ENCODE data around the gene CACNA2D2. TPM values are rescaled to one million over a fixed set of nuclear protein-coding genes. Genes with fewer than 3 reads are reported as not detected.

CACNA2D2 gene
- total and polyA plus RNA-seq, 2 of the 13 experiments (the other 11 are each of a cell fraction or from before 2014, with no cell fraction given): not detected

GRCh38 chr3:50358911-50359759 lies 144.3 kb downstream of the CACNA2D2 start, which contains the start of gene TMEM115 (continued):
- TF ChIP-seq, protein P1, sequence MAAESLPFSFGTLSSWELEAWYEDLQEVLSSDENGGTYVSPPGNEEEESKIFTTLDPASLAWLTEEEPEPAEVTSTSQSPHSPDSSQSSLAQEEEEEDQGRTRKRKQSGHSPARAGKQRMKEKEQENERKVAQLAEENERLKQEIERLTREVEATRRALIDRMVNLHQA (CRISPR knock-in tag; IDR thresholded peaks at IDR 0.05): no peak
- TF ChIP-seq, protein P2, sequence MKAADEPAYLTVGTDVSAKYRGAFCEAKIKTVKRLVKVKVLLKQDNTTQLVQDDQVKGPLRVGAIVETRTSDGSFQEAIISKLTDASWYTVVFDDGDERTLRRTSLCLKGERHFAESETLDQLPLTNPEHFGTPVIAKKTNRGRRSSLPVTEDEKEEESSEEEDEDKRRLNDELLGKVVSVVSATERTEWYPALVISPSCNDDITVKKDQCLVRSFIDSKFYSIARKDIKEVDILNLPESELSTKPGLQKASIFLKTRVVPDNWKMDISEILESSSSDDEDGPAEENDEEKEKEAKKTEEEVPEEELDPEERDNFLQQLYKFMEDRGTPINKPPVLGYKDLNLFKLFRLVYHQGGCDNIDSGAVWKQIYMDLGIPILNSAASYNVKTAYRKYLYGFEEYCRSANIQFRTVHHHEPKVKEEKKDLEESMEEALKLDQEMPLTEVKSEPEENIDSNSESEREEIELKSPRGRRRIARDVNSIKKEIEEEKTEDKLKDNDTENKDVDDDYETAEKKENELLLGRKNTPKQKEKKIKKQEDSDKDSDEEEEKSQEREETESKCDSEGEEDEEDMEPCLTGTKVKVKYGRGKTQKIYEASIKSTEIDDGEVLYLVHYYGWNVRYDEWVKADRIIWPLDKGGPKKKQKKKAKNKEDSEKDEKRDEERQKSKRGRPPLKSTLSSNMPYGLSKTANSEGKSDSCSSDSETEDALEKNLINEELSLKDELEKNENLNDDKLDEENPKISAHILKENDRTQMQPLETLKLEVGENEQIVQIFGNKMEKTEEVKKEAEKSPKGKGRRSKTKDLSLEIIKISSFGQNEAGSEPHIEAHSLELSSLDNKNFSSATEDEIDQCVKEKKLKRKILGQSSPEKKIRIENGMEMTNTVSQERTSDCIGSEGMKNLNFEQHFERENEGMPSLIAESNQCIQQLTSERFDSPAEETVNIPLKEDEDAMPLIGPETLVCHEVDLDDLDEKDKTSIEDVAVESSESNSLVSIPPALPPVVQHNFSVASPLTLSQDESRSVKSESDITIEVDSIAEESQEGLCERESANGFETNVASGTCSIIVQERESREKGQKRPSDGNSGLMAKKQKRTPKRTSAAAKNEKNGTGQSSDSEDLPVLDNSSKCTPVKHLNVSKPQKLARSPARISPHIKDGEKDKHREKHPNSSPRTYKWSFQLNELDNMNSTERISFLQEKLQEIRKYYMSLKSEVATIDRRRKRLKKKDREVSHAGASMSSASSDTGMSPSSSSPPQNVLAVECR (CRISPR knock-in tag; IDR thresholded peaks at IDR 0.05; ENCODE audit: borderline replicate concordance): peak; percentile 89
- TF ChIP-seq SKI (IDR thresholded peaks at IDR 0.05; ENCODE audit: partially characterized antibody): no peak

DNA sequence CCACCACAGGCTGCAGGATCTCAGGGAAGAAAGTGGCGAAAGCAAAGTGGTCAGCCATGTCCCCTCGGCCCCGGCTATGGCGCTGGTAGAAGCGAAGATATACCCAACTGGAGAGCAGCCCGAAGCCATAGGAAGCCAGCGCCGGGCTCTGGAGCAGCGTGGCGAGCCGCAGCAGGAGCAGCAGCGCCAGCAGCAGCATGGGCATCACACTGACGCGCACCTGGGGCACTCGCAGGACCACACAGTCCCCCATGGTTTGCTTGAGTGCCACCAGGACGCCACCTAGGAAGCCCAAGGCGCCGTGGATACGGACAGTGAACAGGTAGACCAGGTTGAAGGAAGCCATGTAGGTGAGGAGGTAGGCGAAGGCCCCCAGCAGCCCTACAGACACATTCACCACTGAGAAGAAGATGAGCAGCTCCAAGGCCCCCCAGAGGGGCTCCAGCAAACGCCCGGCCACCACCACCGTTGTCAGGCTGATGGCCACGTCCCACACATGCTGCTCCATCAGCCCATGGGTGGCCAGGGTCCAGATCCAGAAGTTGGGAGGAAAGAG lies 145.0 kb downstream of the CACNA2D2 start:
- no peak for FAIRE-seq
- Histone ChIP-seq H3K4me3 (replicated peaks in 1 of 3; ENCODE audit: insufficient read depth in 1 of 3, low read depth in 2 of 3, low read length in 3 of 3) (peak overlapping the region; percentile 76 to 91 (median 88)), H3K4me2 (ENCODE audit: low read depth, low read length) (peak overlapping the region; percentile 94), H4K20me1 (ENCODE audit: insufficient read depth, low read length) (peaks cover 25% of the 10 kb centered on the region), H3K27me3 (ENCODE audit: control insufficient read depth in 1 of 2, insufficient read depth in 2 of 2, low read length in 2 of 2) (peaks cover 2 to 9% of the 10 kb centered on the region in 2 experiments; a peak in 2 of 5 replicates), H3K27ac (ENCODE audit: extremely low read length, insufficient read depth, low read length) (peak overlapping the region; percentile 66), H3K79me2 (ENCODE audit: insufficient read depth, low read length) (peaks cover 39% of the 10 kb centered on the region), H3K4me1 (ENCODE audit: insufficient read depth, low read length) (peaks cover 37% of the 10 kb centered on the region), H3K9ac (ENCODE audit: insufficient read depth, low read depth, low read length) (peak overlapping the region; percentile 91), H2AFZ (ENCODE audit: low read length) (no peak overlapping the region), H3K36me3 (replicated peaks in 1 of 2; ENCODE audit: control insufficient read depth in 1 of 2, insufficient read depth in 2 of 2, low read length in 2 of 2) (peaks cover 9 to 27% of the 10 kb centered on the region in 2 experiments; a peak in 4 of 5 replicates), H3K9me3 (ENCODE audit: low read length) (no peaks in the 10 kb centered on the region)
- peak; percentile 13 for ATAC-seq
- CTCF ChIA-PET (ENCODE audit: low intra/inter-chr PET ratio, low total read pairs): no interaction called here
- no TSS peak for BruUV-seq (replicated peaks)
- intact Hi-C loops (cut with micrococcal nuclease; ENCODE audit: unreplicated experiment): no loop called here
- no peak for DNase-seq (ENCODE audit: low spot score)
- POLR2A ChIA-PET: interaction anchor here (1.2 kb wide), 1 partner anchor 8 kb away, joined by 10 read pairs; the partner anchor contains the start of genes CYB561D2 and NPRL2
- in situ Hi-C loops (cut with HindIII; ENCODE audit: extremely low pct_ligation_motif_present, low pct_unique_long_range_greater_than_20kb): no loop called here
- WGBS (ENCODE audit: low lambda C conversion rate): 0% methylated on average over 3 of the region's 24 CpGs
- peak; percentile 1 for TF ChIP-seq ZC3H13 (CRISPR knock-in tag; IDR thresholded peaks at IDR 0.05)
- no peak for TF ChIP-seq ZNF10 (CRISPR knock-in tag; IDR thresholded peaks at IDR 0.05; ENCODE audit: borderline replicate concordance, low read depth)
- TF ChIP-seq ELF3 (CRISPR knock-in tag; IDR thresholded peaks at IDR 0.05): no peak
- no peak for TF ChIP-seq HOXA5 (CRISPR knock-in tag; IDR thresholded peaks at IDR 0.05)
- no peak for TF ChIP-seq NFYB (CRISPR knock-in tag; IDR thresholded peaks at IDR 0.05)
- TF ChIP-seq ELK4 (CRISPR knock-in tag; IDR thresholded peaks at IDR 0.05; ENCODE audit: borderline replicate concordance): no peak
- no peak for TF ChIP-seq ATF2 (CRISPR knock-in tag; IDR thresholded peaks at IDR 0.05)
- TF ChIP-seq ZNF776 (CRISPR knock-in tag; IDR thresholded peaks at IDR 0.05): 0 out of 2 replicates have a peak, but pooled peaks have one; percentile 48

Measured in HepG2 (cell line).